Transverse colon (tissue), 4 donors: Measurements from ENCODE around the gene TNRC6A. TPM values are rescaled to one million over a fixed set of nuclear protein-coding genes. Genes with fewer than 3 reads are reported as not detected.

Source experiments
- DNase-seq: peaks from one replicate; pipeline ENCODE4 v3.0.0-alpha.2; 2019
- H3K27ac ChIP-seq, 4 donors: fragments of 200-600 bp; sonication (generic); 2 replicates each; pipeline ENCODE4 v1.5.1; 2016 to 2018; ENCODE audit warnings: inconsistent platforms in 4 of 4
- H3K27me3 ChIP-seq: fragments of 200-600 bp; sonication (generic); 2 replicates; pipeline ENCODE4 v1.5.1; 2017; ENCODE audit warnings: inconsistent platforms
- H3K36me3 ChIP-seq, 4 donors: fragments of 200-600 bp; sonication (generic); 2 replicates each; pipeline ENCODE4 v1.5.1; 2017 to 2019; ENCODE audit warnings: inconsistent platforms in 4 of 4
- H3K4me1 ChIP-seq, 4 donors: fragments of 200-600 bp; sonication (generic); 2 replicates each; pipeline ENCODE4 v1.5.1; 2017 to 2020; ENCODE audit warnings: inconsistent platforms in 4 of 4
- H3K4me3 ChIP-seq, 4 donors: fragments of 200-600 bp; sonication (generic); 1 replicate in 1 of 4; 2 replicates in 3 of 4; pipeline versions ENCODE4 v1.5.1 to v1.6.1; 2017 to 2019; ENCODE audit warnings: inconsistent platforms in 4 of 4
- H3K9me3 ChIP-seq, 2 donors: fragments of 200-600 bp; sonication (generic); 2 replicates each; pipeline ENCODE4 v1.5.1; 2017 to 2019; ENCODE audit warnings: inconsistent platforms in 2 of 2
- EP300 ChIP-seq: sonication (generic); formaldehyde crosslinking; IDR thresholded peaks from one replicate; pipeline ENCODE4 v1.6.1; 2017; ENCODE audit warnings: antibody characterized with exemption, low read depth
- POLR2A ChIP-seq: fragments of 450-650 bp; IDR thresholded peaks from one replicate; pipeline ENCODE4 v1.6.1; 2016; ENCODE audit warnings: antibody characterized with exemption, mild to moderate bottlenecking, moderate library complexity
- POLR2AphosphoS5 ChIP-seq, 3 donors: sonication (generic); formaldehyde crosslinking; IDR thresholded peaks; one replicate each; pipeline ENCODE4 v1.6.1; 2016; ENCODE audit warnings: antibody characterized with exemption in 3 of 3
- WGBS, 2 donors: methylation state at CpG; one replicate each; pipeline ENCODE4 v1.1.5; 2018; ENCODE audit warnings: low coverage in 1 of 2; 5-methylcytosine and 5-hydroxymethylcytosine counted together
- in situ Hi-C, 4 donors: fragments of 200-750 bp; cut with MboI; loops; one replicate each; pipeline versions ENCODE4 v1.15.0 to v1.15.1; 2017; ENCODE audit warnings: low sequenced_read_pairs in 3 of 4, low pct_ligation_motif_present in 1 of 4, low pct_unique_long_range_greater_than_20kb in 1 of 4
- intact Hi-C: fragments of 100-400 bp; cut with DNase I; formaldehyde crosslinking; loops from one replicate; pipeline ENCODE4 v1.15.1; 2023; ENCODE audit warnings: low total_unique reads
- total RNA-seq, 4 donors: library from RNA; depleted of rRNA; stranded (reverse); fragments of >200 nt; gene quantifications; one replicate each; pipeline ENCODE4 v1.1.0, GENCODE V29; 2016
- TF ChIP-seq, protein P1 (sequence below), 5 experiments: fragments of 200-600 bp in 3 of 5; fragments of 450-650 bp in 2 of 5; sonication (generic) in 3 of 5; IDR thresholded peaks; 1 replicate in 2 of 5; 2 replicates in 3 of 5; pipeline ENCODE4 v1.5.1; 2016 to 2017; ENCODE audit warnings: antibody characterized with exemption in 5 of 5, inconsistent platforms in 3 of 5, mild to moderate bottlenecking in 2 of 5, moderate library complexity in 1 of 5

TNRC6A gene
- total RNA-seq, 4 donors from 2014 or later: 48.2 to 77.2 (median 54.8) TPM

- intact Hi-C loops (no loop called here), in situ Hi-C loops (no loop called here)
- no peaks in the 10 kb centered on the region for H3K27me3 ChIP-seq
- no peaks in the 10 kb centered on the region for H3K9me3 ChIP-seq
- DNase-seq: no peak
- H3K4me3 ChIP-seq: no peak overlapping the region
- H3K27ac ChIP-seq: no peak overlapping the region
- no peaks in the 10 kb centered on the region for H3K4me1 ChIP-seq
- TF ChIP-seq POLR2AphosphoS5 (IDR thresholded peaks at IDR 0.05): no peak
- TF ChIP-seq, protein P1, sequence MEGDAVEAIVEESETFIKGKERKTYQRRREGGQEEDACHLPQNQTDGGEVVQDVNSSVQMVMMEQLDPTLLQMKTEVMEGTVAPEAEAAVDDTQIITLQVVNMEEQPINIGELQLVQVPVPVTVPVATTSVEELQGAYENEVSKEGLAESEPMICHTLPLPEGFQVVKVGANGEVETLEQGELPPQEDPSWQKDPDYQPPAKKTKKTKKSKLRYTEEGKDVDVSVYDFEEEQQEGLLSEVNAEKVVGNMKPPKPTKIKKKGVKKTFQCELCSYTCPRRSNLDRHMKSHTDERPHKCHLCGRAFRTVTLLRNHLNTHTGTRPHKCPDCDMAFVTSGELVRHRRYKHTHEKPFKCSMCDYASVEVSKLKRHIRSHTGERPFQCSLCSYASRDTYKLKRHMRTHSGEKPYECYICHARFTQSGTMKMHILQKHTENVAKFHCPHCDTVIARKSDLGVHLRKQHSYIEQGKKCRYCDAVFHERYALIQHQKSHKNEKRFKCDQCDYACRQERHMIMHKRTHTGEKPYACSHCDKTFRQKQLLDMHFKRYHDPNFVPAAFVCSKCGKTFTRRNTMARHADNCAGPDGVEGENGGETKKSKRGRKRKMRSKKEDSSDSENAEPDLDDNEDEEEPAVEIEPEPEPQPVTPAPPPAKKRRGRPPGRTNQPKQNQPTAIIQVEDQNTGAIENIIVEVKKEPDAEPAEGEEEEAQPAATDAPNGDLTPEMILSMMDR (IDR thresholded peaks at IDR 0.05): no peak
- 66 to 67% methylated on average over 7 of the region's 7 CpGs for WGBS, 2 donors
- no peaks in the 10 kb centered on the region for H3K36me3 ChIP-seq
Observed at GRCh38 chr16:24692854-24693253, 36.6 kb upstream of the TNRC6A start.

DNA sequence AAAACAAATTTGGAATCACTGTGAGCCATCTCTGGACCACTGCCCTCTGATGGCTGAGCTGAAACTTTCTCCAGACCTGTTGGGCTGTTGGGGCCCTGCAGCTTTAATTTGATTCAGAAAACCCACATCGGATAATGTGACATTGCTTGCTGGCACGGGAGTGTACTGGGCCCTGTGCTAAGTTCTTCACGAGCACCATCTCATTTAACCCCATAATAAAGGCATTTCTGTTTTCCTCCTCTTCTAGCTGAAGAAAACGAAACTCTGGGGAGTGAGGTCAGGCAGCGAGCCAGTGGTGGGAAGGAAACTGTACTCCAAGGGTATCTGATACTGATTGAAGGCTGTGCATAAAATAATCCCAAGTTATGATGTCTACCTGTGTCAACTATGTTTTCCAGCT, 34.5 kb upstream of the TNRC6A start:
- Histone ChIP-seq H3K27me3 (no peaks in the 10 kb centered on the region), H3K27ac (no peak overlapping the region), H3K36me3 (no peaks in the 10 kb centered on the region), H3K4me3 (no peak overlapping the region), H3K9me3 (no peaks in the 10 kb centered on the region), H3K4me1 (no peaks in the 10 kb centered on the region)
- WGBS, 2 donors: 48 to 58% methylated on average over 5 of the region's 5 CpGs
- intact Hi-C loops: no loop called here
- in situ Hi-C loops: no loop called here
- DNase-seq: no peak
- TF ChIP-seq EP300: no peak
- TF ChIP-seq, protein P1 (IDR thresholded peaks at IDR 0.05): no peak
- TF ChIP-seq POLR2AphosphoS5 (IDR thresholded peaks at IDR 0.05): no peak
- TF ChIP-seq POLR2A: no peak

GRCh38 chr16:24696699-24697098, 32.8 kb upstream of the TNRC6A start:
- no peaks in the 10 kb centered on the region for H3K9me3 ChIP-seq
- no peak for DNase-seq
- intact Hi-C loops: no loop called here
- no peaks in the 10 kb centered on the region for H3K36me3 ChIP-seq
- no peak for TF ChIP-seq POLR2A
- TF ChIP-seq EP300: no peak
- no peak for TF ChIP-seq POLR2AphosphoS5 (IDR thresholded peaks at IDR 0.05)
- TF ChIP-seq, protein P1 (IDR thresholded peaks at IDR 0.05): no peak
- in situ Hi-C loops: no loop called here
- H3K4me3 ChIP-seq: no peak overlapping the region
- H3K27ac ChIP-seq: no peak overlapping the region
- peaks cover 4 to 16% (median 6%) of the 10 kb centered on the region in 4 donors for H3K4me1 ChIP-seq
- no peaks in the 10 kb centered on the region for H3K27me3 ChIP-seq
- WGBS, 2 donors: 78% methylated on average over 5 of the region's 5 CpGs; no CpG with 5 or more reads in 1 of the 2 donors

DNA sequence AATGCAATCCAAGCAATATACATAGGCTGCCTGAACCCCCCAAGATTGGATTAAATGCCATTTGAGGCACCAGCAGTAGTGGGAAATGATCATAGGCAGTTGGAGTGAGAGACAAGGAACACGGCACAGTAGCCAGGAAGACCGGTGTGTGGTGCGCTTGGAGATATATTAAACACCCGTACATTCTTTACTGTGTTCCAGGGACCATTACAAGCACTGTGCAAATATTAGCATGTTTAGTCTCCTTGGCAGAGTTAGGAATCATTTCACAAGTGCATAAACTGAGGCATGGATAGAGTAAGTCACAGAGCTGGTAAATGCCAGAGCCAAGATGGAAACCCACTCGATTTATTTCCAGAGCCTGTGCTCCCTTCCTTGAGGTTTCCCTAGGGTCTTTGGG, 31.1 kb upstream of the TNRC6A start:
- intact Hi-C loops (no loop called here), in situ Hi-C loops (no loop called here)
- TF ChIP-seq POLR2A (no peak), EP300 (no peak)
- TF ChIP-seq, protein P1 (IDR thresholded peaks at IDR 0.05): no peak
- Histone ChIP-seq H3K4me1 (peaks cover 4 to 24% (median 10%) of the 10 kb centered on the region in 4 donors), H3K9me3 (no peaks in the 10 kb centered on the region), H3K27ac (peak overlapping the region in 1 of 4 donors; percentile 82), H3K4me3 (no peak overlapping the region), H3K27me3 (no peaks in the 10 kb centered on the region), H3K36me3 (no peaks in the 10 kb centered on the region)
- no peak for DNase-seq
- 48 to 80% methylated on average over 1 to 5 of the region's 5 CpGs for WGBS, 2 donors
